Raji (cell line): ENCODE results near the gene RNF208.

Experiments used
- POLR2A ChIP-seq: IDR thresholded peaks from 2 replicates; pipeline ENCODE4 v1.6.1; 2011; ENCODE audit warnings: low read depth, low read length, control low read depth; ENCODE audit not compliant: insufficient read depth

The RNF208 gene

GRCh38 chr9:137234055-137234697 lies 12.1 kb upstream of the RNF208 start:
- TF ChIP-seq POLR2A: no peak

DNA sequence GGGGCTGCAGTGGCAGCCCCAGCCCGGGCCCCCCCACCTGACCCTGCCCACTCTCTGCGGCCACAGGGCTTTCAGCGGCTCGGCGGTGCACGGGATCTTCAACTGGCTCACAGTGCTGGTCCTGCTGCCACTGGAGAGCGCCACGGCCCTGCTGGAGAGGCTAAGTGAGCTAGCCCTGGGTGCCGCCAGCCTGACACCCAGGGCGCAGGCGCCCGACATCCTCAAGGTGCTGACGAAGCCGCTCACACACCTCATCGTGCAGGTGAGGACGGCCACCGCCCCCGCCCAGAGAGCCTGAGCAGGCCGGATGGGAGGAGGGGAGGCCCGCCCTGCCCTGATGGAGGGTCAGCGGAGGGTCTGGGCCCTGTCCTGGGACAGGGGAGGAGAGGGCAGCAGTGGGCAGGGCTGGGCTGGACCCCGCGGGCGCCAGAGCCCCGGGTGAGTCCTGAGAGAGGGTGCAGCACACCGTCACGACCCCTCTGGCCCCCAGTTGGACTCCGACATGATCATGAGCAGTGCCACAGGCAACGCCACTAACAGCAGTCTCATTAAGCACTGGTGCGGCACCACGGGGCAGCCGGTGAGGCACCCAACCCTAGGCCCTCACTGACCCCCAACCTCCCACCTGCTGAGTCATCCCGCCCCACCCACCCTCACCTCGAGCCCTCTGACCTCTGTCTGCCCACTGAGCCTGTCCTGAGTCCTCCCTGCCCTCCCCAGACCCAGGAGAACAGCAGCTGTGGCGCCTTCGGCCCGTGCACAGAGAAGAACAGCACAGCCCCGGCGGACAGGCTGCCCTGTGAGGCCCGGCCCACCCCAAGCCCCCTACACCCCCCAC lies 11.3 kb upstream of the RNF208 start:
- TF ChIP-seq POLR2A: no peak

GRCh38 chr9:137232510-137232909 lies 10.5 kb upstream of the RNF208 start:
- no peak for TF ChIP-seq POLR2A

DNA sequence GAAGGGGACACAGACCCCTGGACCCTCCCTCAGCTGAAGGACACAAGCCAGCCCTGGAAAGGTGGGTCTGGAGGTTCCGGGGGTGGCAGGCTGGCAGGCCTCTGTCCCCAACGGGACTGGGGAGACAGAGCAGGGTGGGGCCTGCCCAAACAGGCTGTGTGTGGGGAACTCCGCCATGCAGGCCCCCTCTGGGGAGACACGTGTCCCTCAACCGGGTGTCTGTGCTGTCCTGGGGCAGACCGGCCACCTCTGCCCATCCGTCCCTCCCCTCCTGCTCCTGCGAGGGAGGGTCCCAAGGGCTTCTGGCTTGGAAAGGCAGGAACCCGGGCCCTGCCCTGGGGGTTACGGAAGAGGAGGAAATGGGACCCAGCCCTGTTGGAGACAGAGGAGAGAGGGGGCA lies 10.1 kb upstream of the RNF208 start:
- no peak for TF ChIP-seq POLR2A

DNA sequence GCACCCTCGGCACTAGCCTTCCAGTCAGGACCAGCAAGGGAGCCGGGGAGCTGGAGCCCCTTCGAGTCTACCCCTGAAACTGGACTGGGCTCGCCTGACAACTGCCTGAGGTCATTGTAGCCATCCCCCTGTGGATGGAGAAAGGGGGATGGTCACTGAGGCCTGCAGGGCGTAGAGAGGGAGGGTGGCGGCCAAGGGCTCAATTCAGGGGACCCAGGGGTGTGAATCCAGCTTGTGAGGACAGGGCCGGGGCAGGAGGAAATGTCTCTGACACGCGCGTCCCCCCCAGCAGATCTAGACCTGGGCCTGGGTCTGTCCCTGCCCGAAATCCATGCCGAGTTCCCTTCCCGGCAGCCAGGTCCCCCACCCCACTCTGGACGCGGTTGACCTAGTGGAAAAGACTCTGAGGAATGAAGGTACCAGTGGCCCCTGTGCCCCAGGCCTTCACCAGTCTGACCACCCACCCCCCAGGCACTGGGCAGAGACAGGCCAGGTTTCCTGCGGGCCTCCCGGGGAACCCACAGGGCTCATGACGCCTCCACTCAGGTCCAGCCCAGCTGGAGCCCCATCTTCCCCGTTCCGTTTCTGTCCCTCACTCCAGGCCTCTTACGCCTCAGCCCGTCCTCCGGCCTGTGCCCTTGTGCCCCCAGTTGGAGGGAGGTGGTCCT lies 9.5 kb upstream of the RNF208 start:
- TF ChIP-seq POLR2A: no peak

DNA sequence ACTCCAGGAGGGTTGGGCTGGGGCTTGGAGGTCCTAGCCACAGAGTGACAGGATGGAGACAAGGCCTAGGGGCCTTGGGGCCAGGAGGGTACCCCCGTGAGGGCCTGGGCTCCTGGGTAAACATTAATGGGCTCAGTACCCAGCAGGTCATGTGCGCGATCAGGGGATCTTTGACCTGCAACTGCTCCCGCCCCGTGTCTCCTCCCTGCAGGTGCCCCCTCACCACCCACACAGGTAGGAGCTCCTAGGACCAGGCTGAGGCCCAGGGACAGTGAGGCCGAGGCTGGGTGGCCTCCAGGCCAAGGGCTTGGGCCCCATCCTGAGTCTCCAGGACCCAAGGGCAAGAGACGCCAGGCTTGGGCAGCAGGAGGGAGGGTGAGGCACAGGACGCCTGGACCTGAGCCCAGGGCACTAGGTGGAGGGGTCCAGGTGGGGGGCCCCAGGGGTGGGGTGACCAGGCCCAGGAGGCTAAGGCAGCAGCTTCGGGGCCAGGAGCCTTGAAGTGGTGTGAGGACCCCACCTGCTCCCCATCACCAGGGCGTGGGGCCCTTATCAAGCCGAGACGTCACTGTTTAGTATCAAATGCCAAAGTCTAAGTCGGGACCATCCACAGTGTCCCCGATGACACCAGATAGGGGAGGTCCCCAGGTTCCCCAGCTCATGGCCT lies 8.8 kb upstream of the RNF208 start, which contains the start of gene SLC34A3:
Gene SLC34A3, plus strand, starts transcription at position 197 of the 667 bp plus-strand sequence. CDS start 802 bp downstream, outside the sequence.
- TF ChIP-seq POLR2A: 0 out of 2 replicates have a peak, but pooled peaks have one; percentile 16

DNA sequence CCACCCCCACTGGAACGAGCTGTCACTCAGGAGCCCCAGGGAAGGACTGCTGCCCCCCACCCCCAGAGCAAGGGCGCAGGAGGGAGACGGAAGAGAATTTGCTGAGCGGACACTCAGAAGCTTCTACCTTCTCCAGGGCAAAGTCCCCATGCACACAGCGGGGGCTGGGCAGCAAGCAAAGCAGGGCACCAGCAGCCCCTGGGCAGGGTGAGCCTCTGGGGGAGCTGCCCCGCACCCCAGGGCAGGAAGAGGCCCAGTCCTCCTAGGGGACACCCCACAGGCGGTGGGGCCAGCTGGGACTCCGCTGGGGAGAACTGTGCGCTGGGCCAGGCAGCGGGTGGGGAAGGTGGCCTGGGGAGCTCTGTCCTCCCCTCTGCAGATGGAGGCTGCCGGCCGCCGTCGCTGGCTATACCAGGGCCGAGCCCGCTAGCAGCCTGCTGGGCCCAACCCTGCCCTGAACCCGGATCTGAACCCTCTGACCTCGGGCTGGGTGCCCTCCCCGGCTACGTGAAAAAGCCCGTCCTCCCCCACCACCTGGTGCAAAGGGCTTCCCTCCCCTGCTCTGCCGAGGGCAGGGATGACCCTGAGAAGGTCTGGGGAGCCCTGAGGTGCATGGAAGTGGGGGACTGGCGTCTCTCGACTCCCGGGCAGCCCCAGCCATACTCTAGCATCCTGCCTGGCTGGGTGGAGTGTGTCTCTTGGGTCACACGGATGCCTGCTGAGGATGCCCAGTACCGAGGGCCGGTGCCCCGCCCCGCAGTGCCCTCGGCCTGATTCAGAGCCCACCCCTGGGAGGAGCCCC lies 8.1 kb upstream of the RNF208 start:
- TF ChIP-seq POLR2A: no peak

- no peak for TF ChIP-seq POLR2A
These were observed 7.2 kb upstream of the RNF208 start for GRCh38 chr9:137228968-137229896.

DNA sequence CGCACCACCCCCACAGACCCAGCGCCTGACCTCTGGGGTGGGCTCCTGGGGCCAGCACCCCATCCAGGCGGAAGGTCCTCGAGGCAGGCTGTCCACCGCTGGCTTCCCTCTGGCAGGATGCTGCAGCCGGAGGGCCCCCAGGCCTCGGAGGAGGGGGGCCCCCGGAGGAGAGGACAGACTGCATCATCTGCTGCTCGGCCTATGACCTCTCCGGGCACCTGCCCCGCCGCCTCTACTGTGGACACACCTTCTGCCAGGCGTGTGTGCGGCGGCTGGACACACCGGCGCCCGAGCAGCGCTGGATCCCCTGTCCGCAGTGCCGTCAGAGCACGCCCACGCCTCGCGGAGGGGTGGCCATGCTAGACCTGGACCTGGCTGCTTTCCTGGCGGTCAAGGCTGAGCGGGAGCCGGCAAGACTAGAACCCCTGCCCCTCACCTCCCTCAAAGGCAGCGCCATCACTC lies 6.5 kb upstream of the RNF208 start:
- no peak for TF ChIP-seq POLR2A

DNA sequence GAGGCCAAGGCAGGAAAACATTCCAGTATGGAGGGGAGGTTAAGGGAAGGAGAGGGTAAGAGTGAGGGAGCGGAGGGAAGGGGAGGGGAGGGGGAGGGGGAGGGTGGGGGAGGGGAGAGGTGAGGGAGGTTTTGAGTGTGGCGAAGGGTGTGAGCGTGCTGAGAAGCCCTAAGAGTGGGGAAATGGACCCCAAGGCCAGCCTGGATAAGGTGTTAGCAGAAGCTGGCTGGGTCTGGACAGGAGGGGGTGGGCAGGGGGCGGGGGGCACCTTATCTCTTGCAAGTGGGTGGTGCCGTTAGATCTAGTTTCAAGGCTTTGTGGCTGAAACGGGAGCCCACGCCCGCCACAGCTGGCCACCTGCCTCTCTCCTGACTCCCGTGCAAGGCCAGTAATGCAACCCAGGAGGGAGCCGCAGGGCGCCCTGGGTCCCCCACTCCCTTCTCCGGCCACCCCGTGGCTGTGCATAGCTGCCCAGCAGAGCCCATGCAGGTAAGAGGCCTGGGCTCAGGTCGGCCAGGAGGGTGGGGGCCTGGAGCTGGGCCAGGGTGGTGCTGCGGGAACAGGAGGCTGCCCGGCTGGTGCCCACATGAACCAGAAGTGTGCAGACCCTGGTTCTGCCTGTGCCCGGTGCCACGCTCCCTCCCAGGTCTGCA lies 5.9 kb upstream of the RNF208 start:
- TF ChIP-seq POLR2A: no peak

GRCh38 chr9:137227054-137227852 lies 5.2 kb upstream of the RNF208 start, which contains the start of gene RNF224:
RNF224 (plus strand) TSS chr9:137227502; CDS start chr9:137228336, 834 bp downstream.
- TF ChIP-seq POLR2A: peak; percentile 41
